ENCODE measurements around the gene TIMM17B.
"Not testable (repeated sequence)": the region's sequence is repeated elsewhere in the genome, so short reads cannot be mapped to it uniquely, and the experiment has no call there.

GRCh38 chrX:48854121-48854804, 43.3 kb downstream of the TIMM17B start:
- not testable (repeated sequence) for TF ChIP-seq CTCF (IDR thresholded peaks at IDR 0.05); EP300 (IDR thresholded peaks at IDR 0.05; ENCODE audit: low read depth)

Measured in transverse colon (tissue), 3 donors.